ENCODE data around the gene HOXC6.
A peak's percentile ranks its signal among the peaks of the same experiment; 100 is the strongest.

The HOXC6 gene

DNA sequence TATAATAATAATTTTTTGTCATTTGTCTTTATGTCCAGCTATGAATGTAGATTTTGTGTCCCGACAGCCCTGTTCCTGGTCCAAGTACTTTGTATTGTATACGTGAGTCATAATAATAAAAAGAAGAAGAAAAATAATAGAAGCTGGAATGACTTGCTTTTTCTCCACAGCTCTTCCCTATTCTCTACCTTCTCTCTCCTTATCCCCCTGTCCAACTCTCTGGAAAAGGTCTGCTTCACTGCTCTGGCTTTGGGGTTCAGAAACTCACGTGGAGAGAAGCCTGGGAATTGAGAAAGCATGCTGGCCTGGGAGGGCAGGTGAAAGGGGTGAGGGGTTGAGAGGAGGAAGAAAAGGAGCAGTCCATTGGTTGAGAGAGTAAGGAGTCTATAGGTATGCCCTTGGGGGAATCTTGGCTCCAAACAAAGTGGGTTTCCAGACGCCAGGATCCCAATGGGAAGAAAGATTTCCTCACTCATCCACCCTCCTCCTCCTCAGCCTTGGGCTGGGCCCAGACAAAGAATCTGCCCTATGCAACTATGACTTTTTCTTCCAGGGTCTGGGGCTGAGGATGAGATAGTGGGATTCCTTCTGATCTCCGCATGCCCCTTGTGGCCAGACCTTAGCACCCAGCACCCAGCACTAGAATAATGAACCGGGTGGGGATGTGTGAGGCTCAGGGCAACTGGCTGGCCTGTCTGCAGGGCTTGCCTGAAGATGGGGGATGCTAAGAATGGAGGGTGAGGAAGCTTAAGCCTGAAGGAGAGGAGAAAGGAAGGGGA lies 15.4 kb upstream of the HOXC6 start:
- no peak for DNase-seq (ENCODE audit: low read depth in 2 of 2, low spot score in 1 of 2)

DNA sequence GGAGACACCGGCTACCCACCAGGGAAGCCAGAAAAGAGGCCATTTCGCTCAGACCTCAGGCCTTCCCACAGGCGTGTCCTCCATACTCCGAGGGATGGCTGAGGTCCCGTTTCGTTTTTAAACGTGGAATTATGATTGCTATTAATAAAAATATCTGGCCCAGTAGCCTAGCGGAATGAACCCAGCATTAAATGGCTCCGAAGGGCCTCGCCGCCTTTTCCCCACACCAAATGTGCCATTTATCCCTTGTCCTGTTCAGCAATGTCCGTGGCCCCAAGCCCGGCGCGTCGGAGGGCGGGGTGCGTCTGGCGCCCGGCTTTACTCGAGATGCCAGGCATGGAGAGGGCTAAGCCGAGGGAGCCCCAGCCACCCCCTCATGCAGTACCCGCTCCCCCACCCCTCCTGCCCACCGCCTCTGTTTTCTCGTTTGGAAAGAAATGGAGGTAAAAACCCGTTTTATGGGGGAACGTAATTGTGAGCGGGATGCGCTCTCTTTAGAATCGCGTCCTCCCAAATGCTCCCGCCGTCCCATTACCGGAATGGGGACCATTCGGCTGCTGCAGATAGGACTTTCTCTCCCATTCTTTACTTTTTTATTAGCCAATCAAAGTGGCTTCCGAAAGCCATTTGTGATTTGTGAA lies 13.7 kb upstream of the HOXC6 start:
- DNase-seq (ENCODE audit: low read depth in 2 of 2, low spot score in 1 of 2) = no peak

DNA sequence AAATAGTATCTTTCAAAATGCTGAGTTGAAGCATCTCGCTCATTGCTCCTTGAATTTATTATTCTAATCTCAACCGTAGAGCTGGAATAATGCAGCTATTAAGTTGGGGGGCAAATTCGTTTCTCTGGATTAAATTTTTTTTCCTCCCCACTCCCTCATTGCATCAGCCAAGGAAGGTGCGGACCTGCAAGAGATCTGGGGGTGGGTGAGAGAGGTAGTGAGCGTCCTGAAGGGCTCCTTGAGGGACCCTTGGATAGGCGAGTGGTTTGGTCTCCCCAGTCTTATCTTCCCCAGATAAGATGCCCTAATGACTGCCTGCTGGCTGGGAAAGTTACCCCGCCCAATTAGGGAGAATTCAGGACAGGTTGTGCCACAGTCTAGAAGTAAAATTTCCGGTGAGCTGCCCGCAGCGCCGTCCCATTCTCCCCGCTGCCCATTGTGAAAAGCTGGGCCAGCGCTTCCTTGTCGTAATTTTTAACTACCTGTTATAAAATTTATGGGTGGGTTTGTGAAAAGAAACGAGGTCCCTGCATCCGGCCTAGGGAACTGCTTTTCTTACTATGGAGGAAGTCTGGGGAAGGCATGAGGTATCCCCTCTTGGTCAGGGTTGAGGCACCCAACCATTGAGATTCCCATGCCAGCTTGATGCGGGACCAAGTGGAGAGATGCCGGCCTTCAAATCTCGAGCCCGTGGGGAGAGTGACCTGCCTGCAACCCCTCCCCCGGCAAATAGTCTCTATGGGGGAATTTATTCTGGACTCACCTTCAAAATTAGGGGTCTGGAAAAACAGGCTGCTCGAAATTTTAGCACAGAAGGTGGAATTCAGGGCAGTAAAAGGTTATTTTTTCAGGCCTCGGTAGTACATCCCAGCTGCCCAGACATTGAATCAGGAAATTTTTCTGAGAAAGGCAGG lies 13.0 kb upstream of the HOXC6 start:
- DNase-seq (ENCODE audit: low read depth in 2 of 2, low spot score in 1 of 2) = no peak

DNA sequence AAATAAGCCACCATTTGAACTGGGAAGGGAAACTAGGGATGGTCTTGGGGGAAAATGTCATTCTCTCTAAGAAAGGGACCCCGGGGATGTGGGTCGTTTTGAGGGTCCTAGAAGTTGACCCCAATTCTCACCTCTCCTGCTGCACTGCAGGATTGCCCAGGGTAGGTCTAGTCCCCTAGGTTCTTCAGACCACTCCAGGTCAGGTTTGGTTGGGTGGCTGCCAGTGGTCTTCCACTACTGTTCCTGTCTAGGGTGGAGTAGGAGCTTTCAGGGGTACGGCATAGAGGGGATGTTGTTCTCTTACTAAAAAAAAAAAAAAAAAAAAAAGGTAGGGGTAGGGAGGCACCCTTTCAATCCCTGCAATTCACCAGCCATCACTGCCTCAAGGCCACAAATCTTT lies 12.2 kb upstream of the HOXC6 start:
- DNase-seq (ENCODE audit: low read depth in 2 of 2, low spot score in 1 of 2) = no peak

GRCh38 chr12:54016478-54016964 lies 11.7 kb upstream of the HOXC6 start:
- no peak for DNase-seq (ENCODE audit: low read depth in 2 of 2, low spot score in 1 of 2)

GRCh38 chr12:54017027-54017788 lies 11.0 kb upstream of the HOXC6 start:
- DNase-seq (ENCODE audit: low read depth in 2 of 2, low spot score in 1 of 2) = no peak

DNA sequence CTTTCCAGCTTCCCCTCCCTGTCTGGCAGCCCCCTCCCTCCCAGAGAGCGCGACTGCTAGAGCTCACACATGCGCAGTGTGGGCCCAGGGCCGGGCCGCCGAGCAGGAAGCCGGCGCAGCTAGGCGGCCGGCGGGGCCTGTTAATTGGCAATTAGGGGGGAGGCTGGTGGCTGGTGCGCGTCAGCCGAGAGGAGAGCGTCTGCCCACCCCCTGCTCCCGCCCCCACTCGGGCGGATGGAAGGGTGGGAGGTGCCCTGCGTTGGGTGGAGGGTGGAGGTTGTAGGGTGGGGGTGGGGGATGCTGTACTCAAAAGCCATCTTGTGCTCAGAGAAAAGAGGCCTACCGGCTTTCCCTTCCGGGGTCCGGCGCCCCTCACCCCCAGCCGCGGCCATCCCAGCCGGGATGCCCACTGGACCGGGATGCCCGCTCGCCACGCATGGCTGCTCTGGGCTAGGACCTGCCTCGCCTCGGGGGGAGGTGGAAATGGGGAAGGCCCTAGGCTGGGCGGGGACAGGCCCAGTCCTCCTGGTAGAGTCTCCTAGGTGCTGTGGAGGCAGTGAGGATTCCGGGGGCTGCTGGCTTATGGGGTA lies 10.3 kb upstream of the HOXC6 start:
- peak; percentile 26 to 55 for DNase-seq (ENCODE audit: low read depth in 2 of 2, low spot score in 1 of 2)

GRCh38 chr12:54018468-54018984 lies 9.7 kb upstream of the HOXC6 start:
- no peak for DNase-seq (ENCODE audit: low read depth in 2 of 2, low spot score in 1 of 2)

DNA sequence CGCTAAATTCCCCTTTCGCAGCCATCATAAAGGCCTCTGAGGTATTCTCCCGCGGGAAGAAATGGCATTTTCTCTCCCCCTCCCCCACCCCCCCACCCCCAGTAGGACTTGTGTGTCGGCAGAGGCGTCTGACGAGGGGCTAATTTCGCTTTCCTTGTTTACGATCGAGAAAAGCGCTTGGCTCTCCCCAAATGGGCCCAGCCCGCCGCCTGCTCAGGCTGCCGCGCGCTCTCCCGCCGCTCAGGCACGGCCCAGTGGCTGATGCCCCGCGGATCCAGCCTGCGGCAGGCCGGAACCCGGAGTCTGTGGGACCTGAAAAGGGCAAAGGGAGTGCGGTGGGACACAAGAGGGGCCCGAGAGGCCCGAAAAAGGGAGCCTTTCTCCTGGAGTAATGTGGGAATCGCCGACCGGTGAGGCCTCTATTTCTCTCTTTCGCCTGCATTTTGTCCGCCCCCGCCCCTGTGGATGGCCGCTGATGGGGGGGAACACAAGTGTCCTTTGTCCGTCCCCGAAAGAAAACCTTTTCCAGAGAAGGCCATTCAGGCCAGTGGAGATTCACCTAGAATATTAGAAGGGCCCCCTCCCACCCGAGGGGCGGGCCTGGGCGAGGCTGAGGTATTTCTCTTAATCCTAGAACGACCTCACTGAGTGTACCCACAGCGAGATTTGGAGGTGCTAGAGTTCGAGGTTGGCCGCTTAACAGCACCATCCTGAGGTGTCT lies 9.0 kb upstream of the HOXC6 start:
- no peak for DNase-seq (ENCODE audit: low read depth in 2 of 2, low spot score in 1 of 2)

- no peak for DNase-seq (ENCODE audit: low read depth in 2 of 2, low spot score in 1 of 2)
Observed at GRCh38 chr12:54019924-54020590, 8.2 kb upstream of the HOXC6 start.

DNA sequence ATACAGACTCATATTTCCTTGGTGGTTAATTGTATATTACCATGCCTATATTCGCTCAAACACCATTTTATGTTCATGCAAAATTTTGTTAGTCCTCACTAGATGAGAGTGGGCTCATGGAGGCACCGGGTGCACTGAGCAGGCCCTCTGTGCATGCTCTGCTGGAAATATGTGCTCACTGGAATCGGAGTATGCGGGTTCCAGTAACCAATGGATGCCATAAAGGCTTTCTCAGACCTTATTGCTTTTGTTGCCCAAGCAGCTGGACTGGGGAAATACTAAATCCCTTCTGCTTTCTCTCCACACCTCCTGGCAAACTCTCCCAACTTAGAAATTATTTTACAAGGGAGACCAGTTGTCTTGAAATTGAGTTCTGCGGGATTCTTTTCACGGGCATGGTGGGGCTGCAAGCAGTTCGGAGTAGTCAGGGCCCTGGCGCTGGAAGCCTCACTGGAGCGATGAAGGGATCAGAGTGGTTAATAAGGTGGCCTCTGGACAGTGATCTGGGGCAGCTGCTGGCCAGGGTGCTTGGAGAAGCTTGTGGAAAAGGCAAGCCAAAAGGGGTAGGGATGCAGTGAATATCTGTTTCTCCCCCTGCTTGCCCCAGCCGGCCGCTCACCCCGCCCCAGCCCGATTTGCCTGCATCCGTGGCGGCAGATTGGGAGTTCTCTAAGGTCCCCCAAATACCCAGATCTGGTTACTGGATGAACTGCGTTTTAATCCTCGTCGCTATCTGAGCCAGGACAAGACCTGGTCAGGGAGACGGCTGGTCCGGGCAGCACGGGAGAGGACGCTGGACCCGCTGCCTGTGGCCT lies 7.4 kb upstream of the HOXC6 start:
- DNase-seq (ENCODE audit: low read depth in 2 of 2, low spot score in 1 of 2) = no peak

- DNase-seq (ENCODE audit: low read depth in 2 of 2, low spot score in 1 of 2) = no peak
Observed at GRCh38 chr12:54021432-54022013, 6.7 kb upstream of the HOXC6 start.

GRCh38 chr12:54022960-54023884 lies 5.0 kb upstream of the HOXC6 start:
- DNase-seq (ENCODE audit: low read depth in 2 of 2, low spot score in 1 of 2) = no peak

GRCh38 chr12:54024127-54024526 lies 4.1 kb upstream of the HOXC6 start:
- no peak for DNase-seq (ENCODE audit: low read depth in 2 of 2, low spot score in 1 of 2)

DNA sequence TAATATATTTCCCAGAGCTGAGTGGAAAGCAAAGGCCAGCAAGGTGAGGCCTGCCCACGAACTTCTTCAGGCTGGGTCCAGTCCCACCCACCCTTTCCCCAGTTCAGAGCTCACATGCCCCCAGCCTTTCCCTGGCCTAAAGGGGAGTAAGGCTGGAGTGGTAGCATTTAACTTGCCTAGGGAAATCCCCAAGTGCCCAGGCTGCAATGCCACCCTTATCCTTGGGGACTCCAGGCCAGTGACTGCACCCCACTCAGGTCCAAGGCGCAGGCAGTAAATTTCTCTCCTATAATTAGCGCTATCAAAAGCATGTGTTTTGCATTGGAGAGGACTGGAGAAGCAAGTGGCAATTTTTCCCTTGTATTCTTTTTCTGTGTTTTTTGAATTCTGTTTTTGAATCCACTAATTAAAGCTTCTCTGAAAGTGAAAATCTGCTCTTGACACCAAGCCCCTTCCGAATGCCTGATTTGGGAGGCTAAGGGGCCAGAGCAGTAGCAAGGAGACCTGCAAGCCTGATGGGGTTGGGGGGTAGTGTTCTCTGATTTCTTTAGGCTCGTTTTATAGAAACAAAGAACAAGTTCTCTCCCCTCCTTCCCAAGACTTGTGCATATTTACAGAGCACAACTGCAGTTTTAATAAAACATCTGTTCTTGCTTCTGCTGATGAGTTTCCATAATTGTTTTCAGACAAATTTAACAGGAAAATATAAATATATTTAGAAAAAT lies 3.5 kb upstream of the HOXC6 start:
- DNase-seq (ENCODE audit: low read depth in 2 of 2, low spot score in 1 of 2) = no peak
